ENCODE measurements around the gene GTF2F1.
"Not testable (repeated sequence)": the region's sequence is repeated elsewhere in the genome, so short reads cannot be mapped to it uniquely, and the experiment has no call there.

Gene GTF2F1

GRCh38 chr19:6355321-6356040, 37.5 kb downstream of the GTF2F1 start:
- H4K5ac ChIP-seq (ENCODE audit: low read length): not testable (repeated sequence)

GRCh38 chr19:6354098-6354674, 38.8 kb downstream of the GTF2F1 start:
- no peak overlapping the region for H3K27ac ChIP-seq (ENCODE audit: low read depth, low read length)
- H4K5ac ChIP-seq (ENCODE audit: low read length): no peak overlapping the region
- no peak overlapping the region for H3K23ac ChIP-seq (ENCODE audit: low read length)
- H2BK15ac ChIP-seq (replicated peaks; ENCODE audit: low read depth): no peak overlapping the region
- no peaks in the 10 kb centered on the region for H3K36me3 ChIP-seq (ENCODE audit: control insufficient read depth, insufficient read depth, low read length)
- H2AK5ac ChIP-seq (ENCODE audit: low read length): no peak overlapping the region
- no peak overlapping the region for H3K56ac ChIP-seq (ENCODE audit: low read length)
- H3K27me3 ChIP-seq (ENCODE audit: insufficient read depth, low read length, poor library complexity): no peaks in the 10 kb centered on the region
- H3K4me1 ChIP-seq (ENCODE audit: control insufficient read depth, low read depth, low read length): no peaks in the 10 kb centered on the region
- no peak overlapping the region for H3K4me3 ChIP-seq (ENCODE audit: low read length)
- H3K79me1 ChIP-seq (ENCODE audit: low read length): no peaks in the 10 kb centered on the region
- H4K8ac ChIP-seq (ENCODE audit: low read depth, low read length): no peak overlapping the region
- DNase-seq: no peak
- H2BK5ac ChIP-seq (ENCODE audit: low read length): no peak overlapping the region
- no peak overlapping the region for H3K4me2 ChIP-seq (ENCODE audit: low read length)
- no peak overlapping the region for H3K4ac ChIP-seq (ENCODE audit: low read depth, low read length)
- H3K9ac ChIP-seq (ENCODE audit: low read length): no peak overlapping the region
- no CpG with 5 or more reads among the region's 4 CpGs for WGBS (ENCODE audit: extremely low coverage, insufficient coverage, low lambda C conversion rate)
- H3K18ac ChIP-seq (ENCODE audit: low read length): no peak overlapping the region
- no peak overlapping the region for H2BK120ac ChIP-seq (ENCODE audit: low read depth, low read length)
- H3K79me2 ChIP-seq (ENCODE audit: control insufficient read depth, insufficient read depth, low read length): no peaks in the 10 kb centered on the region

More at GRCh38 chr19:6355321-6356040, 37.5 kb downstream of the GTF2F1 start:
- not testable (repeated sequence) for DNase-seq; H2BK120ac ChIP-seq (ENCODE audit: low read depth, low read length); H3K36me3 ChIP-seq (ENCODE audit: control insufficient read depth, insufficient read depth, low read length); H2BK15ac ChIP-seq (replicated peaks; ENCODE audit: low read depth); H2BK5ac ChIP-seq (ENCODE audit: low read length); H3K9ac ChIP-seq (ENCODE audit: low read length); H3K18ac ChIP-seq (ENCODE audit: low read length); H3K27me3 ChIP-seq (ENCODE audit: insufficient read depth, low read length, poor library complexity); H4K8ac ChIP-seq (ENCODE audit: low read depth, low read length); H3K56ac ChIP-seq (ENCODE audit: low read length); H3K23ac ChIP-seq (ENCODE audit: low read length); H2AK5ac ChIP-seq (ENCODE audit: low read length); H3K79me2 ChIP-seq (ENCODE audit: control insufficient read depth, insufficient read depth, low read length); H3K4me2 ChIP-seq (ENCODE audit: low read length); H3K79me1 ChIP-seq (ENCODE audit: low read length); H3K27ac ChIP-seq (ENCODE audit: low read depth, low read length); H3K4ac ChIP-seq (ENCODE audit: low read depth, low read length); H3K4me3 ChIP-seq (ENCODE audit: low read length); H3K4me1 ChIP-seq (ENCODE audit: control insufficient read depth, low read depth, low read length)
- WGBS (ENCODE audit: extremely low coverage, insufficient coverage, low lambda C conversion rate): no CpG with 5 or more reads among the region's 46 CpGs

DNA sequence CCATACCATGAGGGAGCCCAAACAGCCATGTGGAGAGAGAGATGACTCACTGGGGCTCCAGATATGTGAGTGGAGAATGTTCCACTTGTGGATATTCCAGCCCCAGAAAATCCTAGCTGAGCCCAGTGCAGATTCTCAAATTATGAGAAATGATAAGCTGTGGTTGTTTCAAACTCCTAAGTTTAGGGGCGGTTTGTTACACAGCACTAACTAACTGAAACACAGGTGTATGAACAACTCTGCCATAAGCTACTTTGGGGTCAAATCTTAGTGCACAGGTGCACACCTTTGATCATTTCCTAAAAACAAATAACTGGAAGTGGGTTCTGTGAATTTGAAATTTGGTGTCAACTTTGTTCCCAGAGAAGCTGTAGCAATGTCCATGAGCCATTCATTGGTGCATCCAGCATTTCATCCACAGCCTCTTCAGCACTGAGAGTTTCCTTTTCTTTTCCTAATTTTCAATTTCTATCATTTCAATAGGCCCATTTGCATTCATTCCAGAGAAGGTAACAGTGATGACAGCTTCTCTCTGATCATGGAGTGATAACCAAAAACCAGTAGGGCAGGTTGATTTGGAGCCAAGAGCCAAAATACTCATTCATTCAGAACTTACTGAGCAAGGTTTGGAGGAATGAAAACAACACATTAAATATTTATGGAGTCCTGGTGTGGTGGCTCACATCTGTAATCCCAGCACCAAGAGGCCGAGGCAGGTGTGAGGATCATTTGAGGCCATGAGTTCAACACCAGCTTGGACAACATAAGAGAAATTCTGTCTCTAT, 40.4 kb downstream of the GTF2F1 start:
- H3K4me1 ChIP-seq (ENCODE audit: control insufficient read depth, low read depth, low read length): no peaks in the 10 kb centered on the region
- no peak for DNase-seq
- H3K9ac ChIP-seq (ENCODE audit: low read length): no peak overlapping the region
- WGBS (ENCODE audit: extremely low coverage, insufficient coverage, low lambda C conversion rate): no CpG with 5 or more reads among the region's 2 CpGs
- H3K79me1 ChIP-seq (ENCODE audit: low read length): no peaks in the 10 kb centered on the region
- no peak overlapping the region for H3K18ac ChIP-seq (ENCODE audit: low read length)
- H4K5ac ChIP-seq (ENCODE audit: low read length): no peak overlapping the region
- H3K27ac ChIP-seq (ENCODE audit: low read depth, low read length): no peak overlapping the region
- H3K4me3 ChIP-seq (ENCODE audit: low read length): no peak overlapping the region
- no peaks in the 10 kb centered on the region for H3K27me3 ChIP-seq (ENCODE audit: insufficient read depth, low read length, poor library complexity)
- H2AK5ac ChIP-seq (ENCODE audit: low read length): no peak overlapping the region
- H4K8ac ChIP-seq (ENCODE audit: low read depth, low read length): no peak overlapping the region
- no peak overlapping the region for H3K23ac ChIP-seq (ENCODE audit: low read length)
- H3K4ac ChIP-seq (ENCODE audit: low read depth, low read length): no peak overlapping the region
- H3K36me3 ChIP-seq (ENCODE audit: control insufficient read depth, insufficient read depth, low read length): no peaks in the 10 kb centered on the region
- H3K4me2 ChIP-seq (ENCODE audit: low read length): no peak overlapping the region
- H3K56ac ChIP-seq (ENCODE audit: low read length): no peak overlapping the region
- no peak overlapping the region for H2BK15ac ChIP-seq (replicated peaks; ENCODE audit: low read depth)
- no peaks in the 10 kb centered on the region for H3K79me2 ChIP-seq (ENCODE audit: control insufficient read depth, insufficient read depth, low read length)
- no peak overlapping the region for H2BK120ac ChIP-seq (ENCODE audit: low read depth, low read length)
- no peak overlapping the region for H2BK5ac ChIP-seq (ENCODE audit: low read length)

DNA sequence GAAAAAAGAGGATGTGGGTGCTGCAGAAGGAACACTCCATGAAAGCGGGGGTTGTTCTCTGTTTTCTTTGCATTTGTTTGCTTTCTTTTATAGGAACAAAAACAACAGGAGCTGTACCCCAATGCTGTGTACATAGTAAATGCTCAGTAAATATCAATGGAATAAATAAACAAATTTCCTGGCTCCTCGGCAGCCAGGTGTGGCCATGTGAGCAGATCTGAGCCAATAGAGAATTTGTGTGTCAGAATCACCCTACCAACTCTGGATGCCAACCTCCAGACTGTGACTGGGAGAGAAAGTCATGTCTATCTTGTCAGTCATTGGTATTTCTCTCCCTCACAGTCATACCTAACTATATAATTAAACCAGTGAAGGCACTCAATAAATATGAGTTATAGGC, 42.3 kb downstream of the GTF2F1 start:
- Histone ChIP-seq H3K23ac (ENCODE audit: low read length) (no peak overlapping the region), H2BK120ac (ENCODE audit: low read depth, low read length) (no peak overlapping the region), H3K9ac (ENCODE audit: low read length) (no peak overlapping the region), H4K8ac (ENCODE audit: low read depth, low read length) (no peak overlapping the region), H3K36me3 (ENCODE audit: control insufficient read depth, insufficient read depth, low read length) (no peaks in the 10 kb centered on the region), H2AK5ac (ENCODE audit: low read length) (no peak overlapping the region), H3K4me1 (ENCODE audit: control insufficient read depth, low read depth, low read length) (no peaks in the 10 kb centered on the region), H3K27ac (ENCODE audit: low read depth, low read length) (no peak overlapping the region), H3K79me1 (ENCODE audit: low read length) (no peaks in the 10 kb centered on the region), H3K56ac (ENCODE audit: low read length) (no peak overlapping the region), H3K18ac (ENCODE audit: low read length) (no peak overlapping the region), H3K27me3 (ENCODE audit: insufficient read depth, low read length, poor library complexity) (no peaks in the 10 kb centered on the region), H3K79me2 (ENCODE audit: control insufficient read depth, insufficient read depth, low read length) (no peaks in the 10 kb centered on the region), H3K4me3 (ENCODE audit: low read length) (no peak overlapping the region), H4K5ac (ENCODE audit: low read length) (no peak overlapping the region), H3K4ac (ENCODE audit: low read depth, low read length) (no peak overlapping the region), H3K4me2 (ENCODE audit: low read length) (no peak overlapping the region), H2BK5ac (ENCODE audit: low read length) (no peak overlapping the region), H2BK15ac (replicated peaks; ENCODE audit: low read depth) (no peak overlapping the region)
- WGBS (ENCODE audit: extremely low coverage, insufficient coverage, low lambda C conversion rate): no CpG with 5 or more reads among the region's 2 CpGs
- no peak for DNase-seq

- H3K36me3 ChIP-seq (ENCODE audit: control insufficient read depth, insufficient read depth, low read length); H3K79me1 ChIP-seq (ENCODE audit: low read length); DNase-seq; H3K4me2 ChIP-seq (ENCODE audit: low read length); H3K27ac ChIP-seq (ENCODE audit: low read depth, low read length); H4K5ac ChIP-seq (ENCODE audit: low read length); H2BK5ac ChIP-seq (ENCODE audit: low read length); H3K23ac ChIP-seq (ENCODE audit: low read length); H2AK5ac ChIP-seq (ENCODE audit: low read length); H2BK15ac ChIP-seq (replicated peaks; ENCODE audit: low read depth); H3K18ac ChIP-seq (ENCODE audit: low read length); H3K56ac ChIP-seq (ENCODE audit: low read length); H3K4me1 ChIP-seq (ENCODE audit: control insufficient read depth, low read depth, low read length); H3K79me2 ChIP-seq (ENCODE audit: control insufficient read depth, insufficient read depth, low read length); H3K4me3 ChIP-seq (ENCODE audit: low read length); H4K8ac ChIP-seq (ENCODE audit: low read depth, low read length); H3K4ac ChIP-seq (ENCODE audit: low read depth, low read length); H3K9ac ChIP-seq (ENCODE audit: low read length); H2BK120ac ChIP-seq (ENCODE audit: low read depth, low read length); H3K27me3 ChIP-seq (ENCODE audit: insufficient read depth, low read length, poor library complexity): not testable (repeated sequence)
- whole genome bisulfite sequencing (ENCODE audit: extremely low coverage, insufficient coverage, low lambda C conversion rate): no CpG with 5 or more reads among the region's 2 CpGs
Measured at GRCh38 chr19:6349271-6349670, 43.7 kb downstream of the GTF2F1 start.

All from mesendoderm (in vitro differentiated cells).